ENCODE data around the gene MLLT10. TPM values are rescaled to one million over a fixed set of nuclear protein-coding genes. Genes with fewer than 3 reads are reported as not detected.

The MLLT10 gene
- total and polyA plus RNA-seq, 9 of the 15 experiments (the other 6 are each of a cell fraction or from before 2014, with no cell fraction given), result 18.8 to 81.4 (median 64.2) TPM

DNA sequence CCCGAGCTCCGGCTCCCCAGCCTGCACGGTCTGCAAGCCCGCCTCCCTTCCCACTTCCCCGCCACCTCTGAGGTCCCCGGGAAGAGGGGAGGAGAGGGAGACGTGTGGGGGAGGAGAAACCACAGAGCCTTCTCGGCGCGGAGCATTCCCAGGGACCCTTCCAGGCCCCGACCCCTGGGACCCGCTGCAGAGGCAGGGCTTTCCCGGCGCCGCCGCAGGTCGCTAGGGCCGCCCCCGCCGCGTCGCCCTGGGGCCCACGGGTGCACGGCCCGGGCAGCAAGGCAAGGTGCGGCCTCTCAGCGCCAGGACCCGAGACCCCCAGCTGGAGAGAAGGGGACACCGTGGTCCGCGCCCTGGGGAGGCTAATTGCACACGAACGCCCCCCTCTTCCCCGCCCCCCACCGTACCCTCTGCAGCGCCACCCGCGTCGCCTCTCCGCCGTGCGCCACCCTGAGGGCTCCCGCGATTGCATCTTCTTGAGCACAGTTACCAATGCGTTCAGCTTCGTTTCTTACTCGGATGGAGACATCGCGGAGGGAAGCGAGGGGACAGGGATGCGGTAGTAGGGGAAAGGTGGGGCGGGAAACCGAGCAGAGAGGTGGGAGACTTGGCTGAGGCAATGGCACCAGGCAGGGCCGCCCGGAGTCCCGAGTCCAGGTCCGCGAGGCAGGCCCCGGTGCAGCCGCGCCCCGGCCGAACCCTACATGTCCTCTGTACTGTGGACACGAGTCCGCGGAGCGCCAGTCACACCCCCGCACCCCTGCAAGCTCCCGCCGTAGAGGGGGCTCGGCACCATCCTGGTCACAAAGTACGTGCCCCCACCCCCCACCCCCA, 37.5 kb upstream of the MLLT10 start (continued):
- TF ChIP-seq, protein P1, sequence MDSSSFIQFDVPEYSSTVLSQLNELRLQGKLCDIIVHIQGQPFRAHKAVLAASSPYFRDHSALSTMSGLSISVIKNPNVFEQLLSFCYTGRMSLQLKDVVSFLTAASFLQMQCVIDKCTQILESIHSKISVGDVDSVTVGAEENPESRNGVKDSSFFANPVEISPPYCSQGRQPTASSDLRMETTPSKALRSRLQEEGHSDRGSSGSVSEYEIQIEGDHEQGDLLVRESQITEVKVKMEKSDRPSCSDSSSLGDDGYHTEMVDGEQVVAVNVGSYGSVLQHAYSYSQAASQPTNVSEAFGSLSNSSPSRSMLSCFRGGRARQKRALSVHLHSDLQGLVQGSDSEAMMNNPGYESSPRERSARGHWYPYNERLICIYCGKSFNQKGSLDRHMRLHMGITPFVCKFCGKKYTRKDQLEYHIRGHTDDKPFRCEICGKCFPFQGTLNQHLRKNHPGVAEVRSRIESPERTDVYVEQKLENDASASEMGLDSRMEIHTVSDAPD (CRISPR knock-in tag; IDR thresholded peaks at IDR 0.05), result no peak
- no peak for TF ChIP-seq CSDE1 (IDR thresholded peaks at IDR 0.05)
- TF ChIP-seq, protein P2, sequence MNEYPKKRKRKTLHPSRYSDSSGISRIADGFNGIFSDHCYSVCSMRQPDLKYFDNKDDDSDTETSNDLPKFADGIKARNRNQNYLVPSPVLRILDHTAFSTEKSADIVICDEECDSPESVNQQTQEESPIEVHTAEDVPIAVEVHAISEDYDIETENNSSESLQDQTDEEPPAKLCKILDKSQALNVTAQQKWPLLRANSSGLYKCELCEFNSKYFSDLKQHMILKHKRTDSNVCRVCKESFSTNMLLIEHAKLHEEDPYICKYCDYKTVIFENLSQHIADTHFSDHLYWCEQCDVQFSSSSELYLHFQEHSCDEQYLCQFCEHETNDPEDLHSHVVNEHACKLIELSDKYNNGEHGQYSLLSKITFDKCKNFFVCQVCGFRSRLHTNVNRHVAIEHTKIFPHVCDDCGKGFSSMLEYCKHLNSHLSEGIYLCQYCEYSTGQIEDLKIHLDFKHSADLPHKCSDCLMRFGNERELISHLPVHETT (CRISPR knock-in tag; conservative IDR thresholded peaks at IDR 0.05 in 1 of 2, IDR thresholded peaks at IDR 0.05 in 1 of 2), result no peak; a peak in 1 of 4 replicates
- TF ChIP-seq CHD4 (IDR thresholded peaks at IDR 0.05; ENCODE audit: insufficient read depth, insufficient replicate concordance, low read depth, low read length, poor library complexity, severe bottlenecking), result no peak
- no peak; a peak in 1 of 4 replicates for TF ChIP-seq TEAD1 (CRISPR knock-in tag; IDR thresholded peaks at IDR 0.05)
- TF ChIP-seq, protein P3, sequence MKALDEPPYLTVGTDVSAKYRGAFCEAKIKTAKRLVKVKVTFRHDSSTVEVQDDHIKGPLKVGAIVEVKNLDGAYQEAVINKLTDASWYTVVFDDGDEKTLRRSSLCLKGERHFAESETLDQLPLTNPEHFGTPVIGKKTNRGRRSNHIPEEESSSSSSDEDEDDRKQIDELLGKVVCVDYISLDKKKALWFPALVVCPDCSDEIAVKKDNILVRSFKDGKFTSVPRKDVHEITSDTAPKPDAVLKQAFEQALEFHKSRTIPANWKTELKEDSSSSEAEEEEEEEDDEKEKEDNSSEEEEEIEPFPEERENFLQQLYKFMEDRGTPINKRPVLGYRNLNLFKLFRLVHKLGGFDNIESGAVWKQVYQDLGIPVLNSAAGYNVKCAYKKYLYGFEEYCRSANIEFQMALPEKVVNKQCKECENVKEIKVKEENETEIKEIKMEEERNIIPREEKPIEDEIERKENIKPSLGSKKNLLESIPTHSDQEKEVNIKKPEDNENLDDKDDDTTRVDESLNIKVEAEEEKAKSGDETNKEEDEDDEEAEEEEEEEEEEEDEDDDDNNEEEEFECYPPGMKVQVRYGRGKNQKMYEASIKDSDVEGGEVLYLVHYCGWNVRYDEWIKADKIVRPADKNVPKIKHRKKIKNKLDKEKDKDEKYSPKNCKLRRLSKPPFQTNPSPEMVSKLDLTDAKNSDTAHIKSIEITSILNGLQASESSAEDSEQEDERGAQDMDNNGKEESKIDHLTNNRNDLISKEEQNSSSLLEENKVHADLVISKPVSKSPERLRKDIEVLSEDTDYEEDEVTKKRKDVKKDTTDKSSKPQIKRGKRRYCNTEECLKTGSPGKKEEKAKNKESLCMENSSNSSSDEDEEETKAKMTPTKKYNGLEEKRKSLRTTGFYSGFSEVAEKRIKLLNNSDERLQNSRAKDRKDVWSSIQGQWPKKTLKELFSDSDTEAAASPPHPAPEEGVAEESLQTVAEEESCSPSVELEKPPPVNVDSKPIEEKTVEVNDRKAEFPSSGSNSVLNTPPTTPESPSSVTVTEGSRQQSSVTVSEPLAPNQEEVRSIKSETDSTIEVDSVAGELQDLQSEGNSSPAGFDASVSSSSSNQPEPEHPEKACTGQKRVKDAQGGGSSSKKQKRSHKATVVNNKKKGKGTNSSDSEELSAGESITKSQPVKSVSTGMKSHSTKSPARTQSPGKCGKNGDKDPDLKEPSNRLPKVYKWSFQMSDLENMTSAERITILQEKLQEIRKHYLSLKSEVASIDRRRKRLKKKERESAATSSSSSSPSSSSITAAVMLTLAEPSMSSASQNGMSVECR (CRISPR knock-in tag; IDR thresholded peaks at IDR 0.05), result no peak
- TF ChIP-seq ARNT (IDR thresholded peaks at IDR 0.05), result no peak
- no peak for TF ChIP-seq ZC3H4 (CRISPR knock-in tag; IDR thresholded peaks at IDR 0.05; ENCODE audit: borderline replicate concordance)
- TF ChIP-seq C11orf30 (IDR thresholded peaks at IDR 0.05; ENCODE audit: low read depth), result no peak
- TF ChIP-seq MCM5 (IDR thresholded peaks at IDR 0.05; ENCODE audit: low read depth), result no peak
- no peak for TF ChIP-seq ZNF507 (tag; conservative IDR thresholded peaks at IDR 0.05)
- TF ChIP-seq ZNF41 (CRISPR knock-in tag; conservative IDR thresholded peaks at IDR 0.05), result no peak
- no peak for TF ChIP-seq XRCC4 (IDR thresholded peaks at IDR 0.05; ENCODE audit: extremely low read depth, insufficient read depth, insufficient read length)
- no peak for TF ChIP-seq JUNB (CRISPR knock-in tag; conservative IDR thresholded peaks at IDR 0.05)
- TF ChIP-seq, protein P4, sequence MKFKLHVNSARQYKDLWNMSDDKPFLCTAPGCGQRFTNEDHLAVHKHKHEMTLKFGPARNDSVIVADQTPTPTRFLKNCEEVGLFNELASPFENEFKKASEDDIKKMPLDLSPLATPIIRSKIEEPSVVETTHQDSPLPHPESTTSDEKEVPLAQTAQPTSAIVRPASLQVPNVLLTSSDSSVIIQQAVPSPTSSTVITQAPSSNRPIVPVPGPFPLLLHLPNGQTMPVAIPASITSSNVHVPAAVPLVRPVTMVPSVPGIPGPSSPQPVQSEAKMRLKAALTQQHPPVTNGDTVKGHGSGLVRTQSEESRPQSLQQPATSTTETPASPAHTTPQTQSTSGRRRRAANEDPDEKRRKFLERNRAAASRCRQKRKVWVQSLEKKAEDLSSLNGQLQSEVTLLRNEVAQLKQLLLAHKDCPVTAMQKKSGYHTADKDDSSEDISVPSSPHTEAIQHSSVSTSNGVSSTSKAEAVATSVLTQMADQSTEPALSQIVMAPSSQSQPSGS (CRISPR knock-in tag; IDR thresholded peaks at IDR 0.05), result no peak
- no peak for TF ChIP-seq ZNF133 (CRISPR knock-in tag; IDR thresholded peaks at IDR 0.05)
